ENCODE results near the gene SIDT1.
"Not testable (repeated sequence)": the region's sequence is repeated elsewhere in the genome, so short reads cannot be mapped to it uniquely, and the experiment has no call there.

SIDT1 gene

GRCh38 chr3:113600418-113601182 lies 68.2 kb downstream of the SIDT1 start:
- DNase-seq, result peak; percentile 55

GRCh38 chr3:113601240-113601639 lies 68.9 kb downstream of the SIDT1 start:
- DNase-seq, result no peak

GRCh38 chr3:113602256-113602655 lies 69.9 kb downstream of the SIDT1 start:
- no peak for DNase-seq

GRCh38 chr3:113602836-113603235 lies 70.5 kb downstream of the SIDT1 start:
- no peak for DNase-seq

DNA sequence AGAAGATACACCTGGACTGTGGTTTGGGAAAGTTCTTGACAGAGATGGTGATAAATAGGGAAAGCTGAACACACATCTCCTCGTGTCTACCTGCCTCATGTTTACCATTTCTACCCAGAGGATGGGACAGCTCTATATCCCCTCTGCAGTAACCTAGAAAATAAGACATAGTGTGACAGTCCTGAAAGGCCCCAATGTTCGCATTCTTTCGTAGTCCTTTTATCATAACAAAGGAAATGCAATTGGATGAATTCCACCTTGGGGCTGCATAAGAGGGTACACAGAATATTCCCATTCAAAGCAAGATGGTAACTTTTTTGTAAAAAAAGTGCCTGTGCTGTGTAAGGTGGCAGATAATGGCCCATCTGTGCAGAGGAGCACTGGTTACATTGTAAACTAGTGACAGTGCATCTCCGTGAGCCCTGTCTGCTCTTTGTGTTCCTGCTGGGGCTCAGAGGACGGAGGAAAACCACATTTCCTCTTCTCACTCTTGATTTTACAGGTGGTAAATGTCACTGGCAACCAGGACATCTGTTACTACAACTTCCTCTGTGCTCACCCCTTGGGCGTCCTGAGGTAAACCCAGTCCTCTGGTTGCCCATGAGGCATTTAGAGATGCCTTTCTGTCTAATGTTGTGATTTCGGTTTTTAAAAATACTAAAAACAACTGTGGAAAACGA lies 74.3 kb downstream of the SIDT1 start:
- DNase-seq, result no peak

DNA sequence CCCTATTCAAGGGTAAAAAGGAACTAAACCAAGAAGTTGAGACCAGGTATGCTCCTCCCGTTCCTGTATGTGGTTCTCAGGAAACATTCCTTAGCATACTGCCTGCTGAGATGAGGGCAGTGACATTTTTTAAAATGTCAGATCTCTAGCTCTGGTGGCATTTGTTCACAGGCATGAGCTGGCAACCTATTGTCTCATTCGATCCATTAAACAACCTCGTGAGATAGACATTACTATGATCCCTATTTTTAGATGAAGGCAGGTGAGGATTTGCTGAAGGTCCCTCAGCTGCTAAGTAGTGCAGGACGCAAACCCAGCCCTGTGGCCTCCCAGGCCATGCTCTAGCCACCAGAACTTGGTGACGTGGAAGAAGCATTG lies 74.9 kb downstream of the SIDT1 start:
- no peak for DNase-seq

DNA sequence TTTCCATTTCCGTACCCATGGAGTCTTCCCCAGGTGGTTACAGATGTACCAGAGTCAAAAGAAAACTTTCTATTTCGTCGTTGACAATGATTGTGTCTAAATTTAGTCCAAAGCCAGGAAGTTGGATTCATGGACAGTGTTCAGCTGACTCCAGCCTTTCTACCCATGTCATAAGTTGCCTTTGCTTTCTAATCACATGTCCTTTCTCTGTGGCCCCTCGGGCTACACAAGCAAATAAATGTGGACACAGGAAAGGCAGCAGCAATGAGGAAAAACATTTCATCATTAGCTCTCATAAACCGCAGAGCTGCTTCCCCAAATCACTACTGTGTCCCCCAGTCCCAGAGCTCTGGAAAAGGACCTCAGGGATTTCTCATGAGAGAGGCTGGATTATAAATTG lies 82.0 kb downstream of the SIDT1 start:
- no peak for DNase-seq

DNA sequence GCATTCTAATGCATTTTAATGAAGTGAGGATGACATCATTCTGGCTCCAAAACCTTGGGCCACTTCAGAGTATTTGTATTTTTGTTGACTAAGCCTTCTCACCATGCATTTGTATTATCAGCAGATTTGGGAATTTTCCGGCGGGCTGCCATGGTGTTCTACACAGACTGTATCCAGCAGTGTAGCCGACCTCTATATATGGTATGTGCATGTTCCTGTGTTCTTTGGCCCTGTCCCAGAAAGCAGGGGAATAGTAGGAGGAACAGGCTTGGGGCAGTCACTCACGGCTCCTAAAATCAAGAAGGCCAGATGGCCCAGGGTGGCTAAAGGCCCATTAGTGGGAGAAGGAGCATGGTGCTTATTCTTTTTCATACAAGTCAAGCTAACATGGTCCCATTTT lies 83.6 kb downstream of the SIDT1 start:
- peak; percentile 52 for DNase-seq

- DNase-seq, result no peak
These were observed 85.4 kb downstream of the SIDT1 start for GRCh38 chr3:113617726-113618125.

- no peak for DNase-seq
These were observed 87.7 kb downstream of the SIDT1 start for GRCh38 chr3:113620091-113620490.

GRCh38 chr3:113623324-113623723 lies 91.0 kb downstream of the SIDT1 start:
- DNase-seq, result no peak

DNA sequence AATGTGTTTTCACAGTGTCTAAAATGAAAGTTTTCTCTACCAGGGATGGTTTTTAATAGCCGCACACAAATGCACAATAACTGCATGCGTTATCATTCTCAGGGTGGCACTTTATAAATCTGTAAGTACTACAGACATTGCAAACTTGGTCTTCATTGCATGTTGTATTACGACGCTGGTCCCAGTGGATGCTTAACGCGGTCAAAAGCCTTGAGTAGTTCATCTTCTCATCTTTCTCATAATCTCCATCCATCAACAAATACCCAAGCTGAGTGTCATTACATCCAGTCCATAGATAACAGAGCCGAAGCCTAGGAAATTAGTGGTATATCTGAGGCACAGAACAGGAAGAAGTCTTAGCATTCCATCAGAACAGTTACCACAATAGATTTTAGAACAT lies 91.5 kb downstream of the SIDT1 start:
- no peak for DNase-seq

GRCh38 chr3:113625834-113626233 lies 93.5 kb downstream of the SIDT1 start:
- no peak for DNase-seq

DNA sequence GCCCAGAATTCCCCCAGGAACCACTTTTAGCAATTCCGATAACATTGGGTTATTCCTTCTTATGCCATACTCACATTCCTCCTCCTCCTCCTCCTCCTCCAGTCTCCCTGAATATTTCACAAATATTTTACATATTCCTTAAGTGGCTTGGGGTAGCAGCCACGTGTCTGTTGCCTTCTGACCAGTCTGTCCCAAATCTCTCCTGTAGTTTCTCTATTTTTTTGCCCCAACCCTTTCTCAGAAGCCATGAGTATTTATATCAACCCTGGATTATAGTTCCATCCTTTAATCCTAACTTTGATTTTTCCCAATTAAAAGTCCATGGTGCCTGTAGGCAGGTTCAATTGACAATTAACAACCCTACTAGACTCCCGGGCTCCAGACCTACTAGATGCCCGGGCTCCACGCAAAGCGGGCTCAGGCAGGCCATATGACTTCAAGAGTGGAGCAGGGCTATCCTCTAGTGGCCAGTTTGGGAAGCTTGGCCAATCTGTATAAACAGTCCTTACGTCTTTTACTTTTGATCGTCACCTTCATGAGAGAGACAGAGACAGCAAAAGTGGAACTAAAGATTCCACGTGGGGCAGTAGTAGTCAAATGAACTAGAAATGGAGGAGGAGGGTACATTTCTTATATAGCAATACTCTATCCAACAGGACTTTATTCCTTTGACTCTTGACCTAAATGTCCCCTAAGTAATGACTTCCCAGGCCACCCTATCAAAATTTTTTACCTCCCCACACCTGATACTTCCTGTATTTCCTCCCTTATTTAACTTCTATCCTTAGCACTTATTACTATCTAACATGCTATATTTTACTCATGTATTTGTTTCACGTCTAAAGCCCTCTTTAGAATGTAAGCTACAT lies 94.4 kb downstream of the SIDT1 start:
- DNase-seq, result peak; percentile 65

- DNase-seq, result no peak
These were observed 96.0 kb downstream of the SIDT1 start for GRCh38 chr3:113628316-113628715.

GRCh38 chr3:113628788-113629187 lies 96.4 kb downstream of the SIDT1 start:
- no peak for DNase-seq

DNA sequence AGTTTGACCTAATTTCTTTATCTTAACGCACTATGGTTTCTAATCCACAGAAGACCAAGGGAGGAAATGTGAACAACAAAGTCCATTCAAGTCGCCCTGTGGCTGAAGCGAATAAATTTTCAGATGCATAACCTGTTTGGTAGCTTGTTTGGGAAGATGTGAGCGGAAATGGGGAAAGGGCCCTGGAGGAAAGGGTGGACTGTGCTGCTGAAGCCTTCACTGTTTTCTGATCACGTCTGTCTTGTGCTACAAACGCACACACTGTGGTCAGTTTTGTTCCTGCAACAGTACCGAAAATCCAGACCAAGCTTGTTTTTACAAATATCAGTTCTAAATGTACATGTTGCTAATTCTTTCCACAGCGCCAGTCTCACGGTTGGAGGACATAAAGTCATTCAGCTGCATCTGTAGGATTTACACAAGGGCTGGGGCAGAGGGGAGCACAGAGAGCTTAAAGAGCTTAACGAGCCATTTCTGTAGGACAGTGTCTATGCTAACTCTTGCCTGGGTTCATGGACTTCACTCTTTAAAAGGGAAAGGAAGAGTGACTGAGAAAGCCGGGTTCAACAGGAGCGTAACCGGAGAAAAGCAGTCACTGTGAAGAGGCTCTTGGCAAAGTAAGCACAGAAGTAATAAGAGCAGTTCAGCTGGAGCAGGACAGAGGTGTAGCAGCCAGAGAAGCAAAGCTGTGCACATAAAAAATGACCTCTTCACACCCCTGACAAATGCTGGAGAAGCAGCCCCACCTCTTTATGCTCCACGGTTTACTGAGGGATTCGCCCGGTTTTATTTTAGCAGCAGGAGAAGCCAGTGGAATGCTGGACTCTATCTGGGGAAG lies 97.4 kb downstream of the SIDT1 start:
- no peak for DNase-seq

DNA sequence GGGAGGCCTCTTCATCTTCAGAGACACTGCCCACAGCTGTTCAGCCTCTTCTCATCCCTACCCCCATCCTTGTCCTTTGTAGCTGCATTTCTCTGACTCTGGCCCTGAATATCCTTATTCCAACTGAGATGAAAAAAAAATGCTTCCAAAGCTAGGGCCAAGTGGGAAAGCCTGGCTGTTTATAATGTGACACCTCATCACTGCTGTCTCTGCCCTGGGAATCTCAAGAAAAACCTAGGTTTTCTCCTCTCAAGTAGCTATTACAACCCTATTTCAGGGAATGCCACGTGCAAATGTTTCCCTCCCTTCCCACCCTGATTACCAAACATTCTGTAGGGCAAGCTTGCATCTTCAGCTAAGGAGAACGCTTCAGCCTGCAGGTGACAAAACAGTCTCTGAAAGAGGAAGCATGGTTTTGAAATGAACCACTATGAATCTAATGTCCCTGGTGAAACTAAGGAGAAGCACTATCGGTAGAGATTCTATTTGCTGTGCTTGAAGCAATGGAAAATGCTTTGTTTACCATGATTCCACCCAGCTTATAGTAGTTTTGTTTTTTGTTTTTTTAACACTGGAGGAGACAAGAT lies 98.7 kb downstream of the SIDT1 start:
- DNase-seq, result no peak

DNA sequence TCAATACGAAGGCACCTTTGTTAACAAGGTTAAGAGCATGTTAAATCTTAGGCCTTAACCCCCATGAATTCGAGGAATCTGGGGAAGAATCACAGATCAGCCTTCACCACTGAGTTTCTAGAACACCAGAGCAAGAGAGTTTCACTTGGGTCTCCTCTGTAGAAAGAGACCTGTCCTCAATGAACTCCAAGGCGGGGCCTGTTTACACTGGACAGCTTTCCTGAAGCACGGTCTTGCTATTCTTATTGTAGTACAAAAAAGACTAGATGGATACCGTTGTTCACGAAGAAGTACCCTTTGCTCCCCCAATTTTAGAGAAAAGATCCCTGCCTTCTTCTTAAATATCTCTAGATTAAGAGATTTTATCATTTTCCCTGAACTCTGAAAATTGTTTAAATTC lies 99.2 kb downstream of the SIDT1 start:
- no peak for DNase-seq

- DNase-seq, result no peak
These were observed 102.6 kb downstream of the SIDT1 start for GRCh38 chr3:113634782-113635474.

DNA sequence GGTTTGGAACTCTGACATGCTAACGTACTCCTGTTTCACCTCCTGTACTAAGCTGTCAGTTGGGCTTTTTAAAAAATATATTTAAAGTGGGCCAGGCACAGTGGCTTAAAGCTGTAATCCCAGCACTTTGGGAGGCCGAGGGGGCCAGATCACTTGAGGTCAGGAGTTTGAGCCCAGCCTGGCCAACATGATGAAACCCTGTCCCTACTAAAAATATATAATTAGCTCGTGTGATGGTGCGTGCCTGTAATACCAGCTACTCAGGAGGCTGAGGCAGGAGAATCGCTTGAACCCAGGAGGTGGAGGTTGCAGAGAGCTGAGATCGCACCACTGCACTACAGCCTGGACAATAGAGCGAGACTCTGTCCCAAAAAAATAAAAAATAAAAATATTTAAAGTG lies 103.7 kb downstream of the SIDT1 start:
- not testable (repeated sequence) for DNase-seq

DNA sequence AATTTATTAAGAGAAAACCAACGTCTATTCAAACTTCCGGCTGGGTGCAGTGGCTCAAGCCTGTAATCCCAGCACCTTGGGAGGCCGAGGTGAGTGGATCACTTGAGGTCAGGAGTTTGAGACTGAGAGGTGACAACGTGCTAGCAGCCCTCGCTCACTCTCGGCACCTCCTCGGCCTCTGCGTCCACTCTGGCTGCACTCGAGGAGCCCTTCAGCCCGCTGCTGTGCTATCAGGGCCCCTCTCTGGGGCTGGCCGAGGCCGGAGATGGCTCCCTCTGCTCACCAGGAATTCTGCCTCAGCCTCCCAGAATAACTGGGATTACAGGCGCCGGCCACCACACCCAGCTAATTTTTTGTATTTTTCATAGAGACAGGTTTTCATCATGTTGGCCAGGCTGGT lies 105.4 kb downstream of the SIDT1 start:
- DNase-seq, result no peak

Measured in NCI-H446 treated with DMSO at 0.1 percent for 48 hours (cell line).